H9 (cell line): Measurements from ENCODE around the gene NLRC3. TPM values are rescaled to one million over a fixed set of nuclear protein-coding genes. Genes with fewer than 3 reads are reported as not detected.

Experiments
- DNase-seq: peaks from one replicate; pipeline ENCODE4 v3.0.0-alpha.2; 2017
- H2AFZ ChIP-seq: one replicate; pipeline ENCODE4 v1.6.1; 2013; ENCODE audit warnings: mild to moderate bottlenecking, low read length, control low read depth, moderate library complexity
- H2AK5ac ChIP-seq: 2 replicates; pipeline ENCODE4 v1.6.1; 2013; ENCODE audit warnings: low read length, control low read depth, mixed read lengths; ENCODE audit not compliant: insufficient read length
- H2BK120ac ChIP-seq: one replicate; pipeline ENCODE4 v1.6.1; 2013; ENCODE audit warnings: low read depth, mild to moderate bottlenecking, low read length, control low read depth, inconsistent platforms; ENCODE audit not compliant: poor library complexity, severe bottlenecking
- H2BK12ac ChIP-seq: 2 replicates; pipeline ENCODE4 v1.6.1; 2013; ENCODE audit warnings: low read length, control low read depth, mixed read lengths, low read depth; ENCODE audit not compliant: insufficient read length
- H2BK15ac ChIP-seq: 2 replicates; pipeline ENCODE4 v1.6.1; 2013; ENCODE audit warnings: low read depth, low read length, control low read depth
- H2BK20ac ChIP-seq: one replicate; pipeline ENCODE4 v1.6.1; 2013; ENCODE audit warnings: low read depth, mild to moderate bottlenecking, low read length, control low read depth, inconsistent platforms; ENCODE audit not compliant: poor library complexity, severe bottlenecking
- H2BK5ac ChIP-seq: 2 replicates; pipeline ENCODE4 v1.6.1; 2013; ENCODE audit warnings: low read length, control low read depth, mixed read lengths; ENCODE audit not compliant: insufficient read length
- H3K14ac ChIP-seq: 2 replicates; pipeline ENCODE4 v1.6.1; 2013; ENCODE audit warnings: low read length, control low read depth; ENCODE audit not compliant: insufficient read depth
- H3K18ac ChIP-seq: 2 replicates; pipeline ENCODE4 v1.6.1; 2013; ENCODE audit warnings: low read depth, mild to moderate bottlenecking, mixed read lengths, low read length, control low read depth; ENCODE audit not compliant: insufficient read length
- H3K23ac ChIP-seq: 2 replicates; pipeline ENCODE4 v1.6.1; 2013; ENCODE audit warnings: low read length, control low read depth, mixed read lengths, low read depth; ENCODE audit not compliant: insufficient read length
- H3K23me2 ChIP-seq: 2 replicates; pipeline ENCODE4 v1.6.1; 2013; ENCODE audit warnings: low read depth, mild to moderate bottlenecking, mixed read lengths, low read length, control low read depth; ENCODE audit not compliant: insufficient read length, poor library complexity, severe bottlenecking
- H3K27ac ChIP-seq: 2 replicates; pipeline ENCODE4 v1.5.1; 2013; ENCODE audit warnings: low read length, control low read depth, mixed read lengths, low read depth; ENCODE audit not compliant: insufficient read length
- H3K27me3 ChIP-seq: 2 replicates; pipeline ENCODE4 v1.6.1; 2013; ENCODE audit warnings: low read length, control low read depth, inconsistent platforms; ENCODE audit not compliant: insufficient read depth
- H3K4ac ChIP-seq: 2 replicates; pipeline ENCODE4 v1.6.1; 2013; ENCODE audit warnings: low read depth, mild to moderate bottlenecking, control low read depth, inconsistent platforms, low read length, moderate library complexity
- H3K4me1 ChIP-seq: 2 replicates; pipeline ENCODE4 v1.6.1; 2013; ENCODE audit warnings: low read length, control low read depth, inconsistent platforms; ENCODE audit not compliant: insufficient read depth
- H3K4me2 ChIP-seq: 2 replicates; pipeline ENCODE4 v1.6.1; 2013; ENCODE audit warnings: low read length, control low read depth, mixed read lengths; ENCODE audit not compliant: insufficient read length, insufficient read depth
- H3K56ac ChIP-seq: 2 replicates; pipeline ENCODE4 v1.6.1; 2013; ENCODE audit warnings: low read depth, mild to moderate bottlenecking, mixed read lengths, low read length, control low read depth; ENCODE audit not compliant: insufficient read length
- H3K79me1 ChIP-seq: 2 replicates; pipeline ENCODE4 v1.6.1; 2013; ENCODE audit warnings: low read depth, mild to moderate bottlenecking, moderate library complexity, low read length, control low read depth, inconsistent platforms; ENCODE audit not compliant: insufficient read depth, poor library complexity, severe bottlenecking
- H3K79me2 ChIP-seq: 2 replicates; pipeline ENCODE4 v1.6.1; 2013; ENCODE audit warnings: low read length, control low read depth, inconsistent platforms; ENCODE audit not compliant: insufficient read depth
- H3K9ac ChIP-seq: 2 replicates; pipeline ENCODE4 v1.6.1; 2013; ENCODE audit warnings: low read length, control low read depth, mixed read lengths; ENCODE audit not compliant: insufficient read length; ENCODE audit errors: extremely low read depth
- H3K9me3 ChIP-seq: one replicate; pipeline ENCODE4 v1.6.1; 2013; ENCODE audit warnings: low read depth, low read length, inconsistent platforms; ENCODE audit not compliant: control insufficient read depth
- H3T11ph ChIP-seq: one replicate; pipeline ENCODE4 v1.6.1; 2013; ENCODE audit warnings: mild to moderate bottlenecking, low read length, control low read depth, inconsistent platforms
- H4K20me1 ChIP-seq: one replicate; pipeline ENCODE4 v1.6.1; 2013; ENCODE audit not compliant: control insufficient read depth, insufficient read length, insufficient read depth
- H4K5ac ChIP-seq: 2 replicates; pipeline ENCODE4 v1.6.1; 2013; ENCODE audit warnings: low read depth, mild to moderate bottlenecking, mixed read lengths, low read length, control low read depth; ENCODE audit not compliant: insufficient read length
- H4K8ac ChIP-seq: replicated peaks from 2 replicates; pipeline ENCODE4 v1.6.1; 2013; ENCODE audit warnings: low read length, control low read depth, mixed read lengths, low read depth; ENCODE audit not compliant: insufficient read length
- H4K91ac ChIP-seq: 2 replicates; pipeline ENCODE4 v1.6.1; 2013; ENCODE audit warnings: low read depth, mild to moderate bottlenecking, moderate library complexity, mixed read lengths, low read length, control low read depth; ENCODE audit not compliant: insufficient read length
- H3K27ac Mint-ChIP-seq, 3 experiments: 2 replicates in 2 of 3; 3 replicates in 1 of 3; pipeline ENCODE4 v1.8.0; 2020 to 2021; ENCODE audit warnings: mixed read lengths in 3 of 3, mild to moderate bottlenecking in 1 of 3, moderate library complexity in 1 of 3
- H3K27me3 Mint-ChIP-seq: 2 replicates; pipeline ENCODE4 v1.8.0; 2021; ENCODE audit warnings: low read depth, mild to moderate bottlenecking, moderate library complexity, mixed read lengths
- H3K36me3 Mint-ChIP-seq, 3 experiments: 2 replicates in 2 of 3; 3 replicates in 1 of 3; pipeline ENCODE4 v1.8.0; 2020 to 2021; ENCODE audit warnings: low read depth in 3 of 3, mixed read lengths in 3 of 3; ENCODE audit not compliant: insufficient read depth in 1 of 3
- H3K4me1 Mint-ChIP-seq, 2 experiments: 2 replicates each; pipeline ENCODE4 v1.8.0; 2020; ENCODE audit warnings: mixed read lengths in 2 of 2
- H3K4me3 Mint-ChIP-seq, 2 experiments: 2 replicates in 1 of 2; 3 replicates in 1 of 2; pipeline ENCODE4 v1.8.0; 2020 to 2021; ENCODE audit warnings: mild to moderate bottlenecking in 2 of 2, mixed read lengths in 2 of 2, moderate library complexity in 1 of 2
- H3K9me3 Mint-ChIP-seq, 2 experiments: 2 replicates in 1 of 2; 3 replicates in 1 of 2; pipeline ENCODE4 v1.8.0; 2020; ENCODE audit warnings: mild to moderate bottlenecking in 2 of 2, mixed read lengths in 2 of 2, moderate library complexity in 1 of 2
- CTCF ChIP-seq: fragments of 200-600 bp; sonication (generic); conservative IDR thresholded peaks from 3 replicates; pipeline ENCODE4 v1.8.0; 2021; ENCODE audit warnings: antibody characterized with exemption, mild to moderate bottlenecking
- WGBS: extraction: QIAGEN DNeasy Blood & Tissue Kit; methylation state at CpG from one replicate; pipeline ENCODE4 v1.1.7; 2013; ENCODE audit warnings: missing lambda C conversion rate, low lambda C conversion rate, mixed read lengths; ENCODE audit not compliant: insufficient read length; ENCODE audit errors: extremely low coverage; 5-methylcytosine and 5-hydroxymethylcytosine counted together
- total RNA-seq: library from RNA; stranded (reverse); gene quantifications from 2 replicates; pipeline ENCODE4 v1.2.1, GENCODE V29; 2021

Gene NLRC3
- total RNA-seq, 1 experiment from 2014 or later = 0.44 TPM

- no CpG with 5 or more reads among the region's 9 CpGs for WGBS
Measured at GRCh38 chr16:3564889-3565141, 12.4 kb downstream of the NLRC3 start.

More at GRCh38 chr16:3564889-3565141, 12.4 kb downstream of the NLRC3 start:
- Mint-ChIP-seq H3K27ac (no peak overlapping the region), H3K4me3 (no peak overlapping the region), H3K27me3 (no peaks in the 10 kb centered on the region; the same call in 1 of the 2 replicates), H3K4me1 (peaks cover 3 to 9% of the 10 kb centered on the region in 2 experiments; a peak in 3 of 4 replicates), H3K9me3 (peaks cover under 1 to 2% of the 10 kb centered on the region in 2 experiments; a peak in 2 of 5 replicates), H3K36me3 (no peaks in the 10 kb centered on the region; a peak in 1 of 7 replicates)
- Histone ChIP-seq H4K5ac (no peak overlapping the region), H3K4me1 (no peaks in the 10 kb centered on the region), H3K4ac (no peak overlapping the region), H3K27ac (no peak overlapping the region), H3K79me2 (no peaks in the 10 kb centered on the region), H2BK15ac (no peak overlapping the region), H4K91ac (no peak overlapping the region), H3K23ac (no peak overlapping the region), H3K56ac (no peak overlapping the region), H2AFZ (no peak overlapping the region), H3K9me3 (no peaks in the 10 kb centered on the region), H3K27me3 (no peaks in the 10 kb centered on the region), H2BK20ac (no peak overlapping the region), H4K20me1 (no peaks in the 10 kb centered on the region), H3T11ph (no peak overlapping the region), H3K14ac (no peak overlapping the region), H3K18ac (no peak overlapping the region), H2BK120ac (no peak overlapping the region), H4K8ac (no peak overlapping the region), H3K23me2 (peaks cover 6% of the 10 kb centered on the region), H3K79me1 (no peaks in the 10 kb centered on the region), H2BK12ac (no peak overlapping the region), H2AK5ac (no peak overlapping the region), H3K9ac (no peak overlapping the region), H3K4me2 (no peak overlapping the region), H2BK5ac (no peak overlapping the region)
- no peak for DNase-seq
- TF ChIP-seq CTCF = no peak
